ENCODE results near the gene C2. TPM values are rescaled to one million over a fixed set of nuclear protein-coding genes. Genes with fewer than 3 reads are reported as not detected.
"Not testable (repeated sequence)": the region's sequence is repeated elsewhere in the genome, so short reads cannot be mapped to it uniquely, and the experiment has no call there.

Gene C2
- total and polyA plus RNA-seq, 3 experiments from 2014 or later, result 0.70 to 0.73 TPM; not detected in 1

DNA sequence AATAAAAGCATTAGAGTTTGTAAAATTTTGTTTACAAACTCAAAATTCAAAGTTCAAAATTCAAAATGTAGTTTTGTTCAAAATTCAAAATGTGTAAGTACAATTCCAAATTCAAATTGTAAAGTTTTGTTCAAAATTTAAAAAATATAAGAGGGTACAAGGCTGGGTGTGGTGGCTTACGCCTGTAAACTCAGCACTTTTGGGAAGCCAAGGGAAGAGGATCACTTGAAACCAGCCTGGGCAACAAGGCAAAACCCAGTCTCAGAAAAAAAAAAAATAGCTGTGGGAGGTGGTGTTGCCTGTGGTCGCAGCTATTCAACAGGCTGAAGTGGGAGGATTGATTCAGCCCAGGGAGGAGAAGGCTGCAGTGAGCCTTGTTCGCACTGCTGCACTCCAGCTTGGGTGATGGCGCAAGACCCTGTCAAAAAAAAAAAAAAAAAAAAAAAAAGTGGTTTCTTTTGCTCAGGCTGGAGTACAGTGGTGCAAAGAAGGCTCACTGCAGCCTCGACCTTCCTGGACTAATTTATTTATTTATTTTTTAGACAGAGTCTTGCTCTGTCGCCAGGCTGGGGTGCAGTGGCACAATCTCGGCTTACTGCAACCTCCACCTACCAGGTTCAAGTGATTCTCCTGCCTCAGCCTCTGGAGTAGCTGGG, 20.2 kb upstream of the C2 start:
- Histone ChIP-seq H3K27me3 (ENCODE audit: insufficient read depth, low read length, poor library complexity, severe bottlenecking) (no peaks in the 10 kb centered on the region), H3K9me3 (ENCODE audit: low read length) (no peaks in the 10 kb centered on the region), H3K4me3 (ENCODE audit: low read length) (no peak overlapping the region), H3K27ac (ENCODE audit: low read depth, low read length) (no peak overlapping the region), H3K4me1 (ENCODE audit: insufficient read depth, low read length) (peaks cover 7% of the 10 kb centered on the region), H3K36me3 (ENCODE audit: insufficient read depth, low read length) (no peaks in the 10 kb centered on the region)
- Mint-ChIP-seq H3K27me3 (peaks cover 4 to 20% of the 10 kb centered on the region in 2 donors), H3K4me1 (peaks cover 9 to 10% (median 10%) of the 10 kb centered on the region in 3 donors), H3K36me3 (no peaks in the 10 kb centered on the region), H3K4me3 (no peak overlapping the region), H3K27ac (no peak overlapping the region), H3K9me3 (no peaks in the 10 kb centered on the region)
- no peak for DNase-seq
- CTCF ChIA-PET, result interaction anchor here (0.7 to 1.5 kb wide), 3 partner anchors 11 to 698 kb away, joined by 3 to 4 read pairs (median 3); no protein-coding TSS in a partner anchor
- POLR2A ChIA-PET, result interaction anchor here (0.6 to 0.7 kb wide), 3 partner anchors 12 to 634 kb away, joined by 3 read pairs; no protein-coding TSS in a partner anchor

DNA sequence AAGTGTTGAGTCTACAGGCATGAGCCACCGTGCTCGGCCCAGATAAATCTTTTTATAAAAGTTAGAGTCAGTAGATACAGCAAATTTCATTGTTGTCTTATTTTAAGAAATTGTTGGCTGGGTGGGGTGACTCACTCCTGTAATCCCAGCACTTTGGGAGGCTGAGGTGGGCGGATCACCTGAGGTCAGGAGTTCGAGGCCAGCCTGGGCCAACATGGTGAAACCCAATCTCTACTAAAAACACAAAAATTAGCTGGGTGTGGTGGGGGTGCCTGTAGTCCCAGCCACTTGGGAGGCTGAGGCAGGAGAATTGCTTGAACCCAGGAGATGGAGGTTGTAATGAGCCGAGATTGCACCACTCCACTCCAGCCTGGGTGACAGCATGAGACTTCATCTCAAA, 19.3 kb upstream of the C2 start:
- POLR2A ChIA-PET; H3K4me3 ChIP-seq (ENCODE audit: low read length); H3K9me3 ChIP-seq (ENCODE audit: low read length); H3K36me3 ChIP-seq (ENCODE audit: insufficient read depth, low read length); DNase-seq; H3K36me3 Mint-ChIP-seq; H3K27ac ChIP-seq (ENCODE audit: low read depth, low read length); H3K4me1 Mint-ChIP-seq; H3K4me3 Mint-ChIP-seq; H3K27me3 ChIP-seq (ENCODE audit: insufficient read depth, low read length, poor library complexity, severe bottlenecking); H3K4me1 ChIP-seq (ENCODE audit: insufficient read depth, low read length); H3K9me3 Mint-ChIP-seq: not testable (repeated sequence)
- CTCF ChIA-PET, result interaction anchor here (0.8 to 1.5 kb wide), 3 partner anchors 10 to 46 kb away, joined by 3 to 4 read pairs (median 3); no protein-coding TSS in a partner anchor
- Mint-ChIP-seq H3K27ac (peak overlapping the region in 1 of 8 donors; percentile 33), H3K27me3 (peaks cover 4 to 22% of the 10 kb centered on the region in 2 donors)

DNA sequence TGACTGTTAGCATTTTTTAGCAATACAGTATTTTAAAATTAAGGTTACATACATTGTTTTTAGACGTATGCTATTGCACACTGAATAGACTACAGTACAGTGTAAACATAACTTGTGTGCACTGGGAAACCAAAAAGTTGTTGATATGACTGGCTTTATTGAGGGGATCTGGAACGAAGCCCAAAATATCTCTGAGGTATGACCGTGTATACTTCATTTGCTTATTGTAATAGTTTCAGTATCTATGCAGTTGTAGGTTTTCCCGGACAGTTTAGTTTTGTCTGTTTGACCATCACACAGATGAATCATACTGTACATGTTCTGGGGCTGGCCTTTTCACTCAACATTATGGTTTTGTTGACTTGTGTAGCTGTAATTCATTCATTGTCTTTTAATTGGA, 18.7 kb upstream of the C2 start:
- Histone ChIP-seq H3K27me3 (ENCODE audit: insufficient read depth, low read length, poor library complexity, severe bottlenecking) (no peaks in the 10 kb centered on the region), H3K9me3 (ENCODE audit: low read length) (no peaks in the 10 kb centered on the region), H3K36me3 (ENCODE audit: insufficient read depth, low read length) (no peaks in the 10 kb centered on the region), H3K27ac (ENCODE audit: low read depth, low read length) (no peak overlapping the region), H3K4me3 (ENCODE audit: low read length) (no peak overlapping the region), H3K4me1 (ENCODE audit: insufficient read depth, low read length) (no peaks in the 10 kb centered on the region)
- Mint-ChIP-seq H3K36me3 (no peaks in the 10 kb centered on the region), H3K27ac (peak overlapping the region in 1 of 8 donors; percentile 33), H3K4me1 (peaks cover 0 to under 1% (median 0%) of the 10 kb centered on the region in 3 donors), H3K4me3 (no peak overlapping the region), H3K27me3 (peaks cover 6 to 22% of the 10 kb centered on the region in 2 donors), H3K9me3 (no peaks in the 10 kb centered on the region)
- ChIA-PET CTCF (interaction anchor here (0.7 to 1.5 kb wide), 2 partner anchors 20 to 43 kb away, joined by 3 to 4 read pairs; no protein-coding TSS in a partner anchor), POLR2A (no interaction called here)
- no peak for DNase-seq

DNA sequence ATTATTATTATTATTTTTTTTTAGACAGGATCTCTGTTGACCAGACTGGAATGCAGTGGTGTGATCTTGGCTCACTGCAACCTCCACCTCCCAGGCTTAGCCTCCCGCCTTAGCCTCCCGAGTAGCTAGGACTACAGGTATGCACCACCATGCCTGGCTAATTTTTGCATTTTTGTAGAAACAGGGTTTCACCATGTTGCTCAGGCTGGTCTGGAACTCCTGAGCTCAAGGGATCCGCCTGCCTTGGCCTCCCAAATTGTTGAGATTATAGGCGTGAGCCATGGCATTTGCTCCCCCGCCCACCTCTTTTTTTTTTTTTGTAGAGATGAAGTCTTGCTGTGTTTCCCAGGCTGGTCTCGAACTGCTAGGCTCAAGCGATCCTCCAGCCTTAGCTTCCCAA, 18.2 kb upstream of the C2 start:
- H3K27me3 ChIP-seq (ENCODE audit: insufficient read depth, low read length, poor library complexity, severe bottlenecking); H3K36me3 Mint-ChIP-seq; H3K9me3 Mint-ChIP-seq; DNase-seq; H3K27ac ChIP-seq (ENCODE audit: low read depth, low read length); H3K36me3 ChIP-seq (ENCODE audit: insufficient read depth, low read length); H3K9me3 ChIP-seq (ENCODE audit: low read length); H3K4me3 Mint-ChIP-seq; H3K4me1 Mint-ChIP-seq; H3K4me3 ChIP-seq (ENCODE audit: low read length); H3K27ac Mint-ChIP-seq; H3K4me1 ChIP-seq (ENCODE audit: insufficient read depth, low read length): not testable (repeated sequence)
- peaks cover 7 to 22% of the 10 kb centered on the region in 2 donors for H3K27me3 Mint-ChIP-seq
- ChIA-PET CTCF (interaction anchor here (0.7 kb wide), 1 partner anchor 21 kb away, joined by 3 read pairs; no protein-coding TSS in a partner anchor), POLR2A (interaction anchor here (0.6 to 0.7 kb wide), 2 partner anchors 56 to 446 kb away, joined by 3 to 4 read pairs; no protein-coding TSS in a partner anchor)

DNA sequence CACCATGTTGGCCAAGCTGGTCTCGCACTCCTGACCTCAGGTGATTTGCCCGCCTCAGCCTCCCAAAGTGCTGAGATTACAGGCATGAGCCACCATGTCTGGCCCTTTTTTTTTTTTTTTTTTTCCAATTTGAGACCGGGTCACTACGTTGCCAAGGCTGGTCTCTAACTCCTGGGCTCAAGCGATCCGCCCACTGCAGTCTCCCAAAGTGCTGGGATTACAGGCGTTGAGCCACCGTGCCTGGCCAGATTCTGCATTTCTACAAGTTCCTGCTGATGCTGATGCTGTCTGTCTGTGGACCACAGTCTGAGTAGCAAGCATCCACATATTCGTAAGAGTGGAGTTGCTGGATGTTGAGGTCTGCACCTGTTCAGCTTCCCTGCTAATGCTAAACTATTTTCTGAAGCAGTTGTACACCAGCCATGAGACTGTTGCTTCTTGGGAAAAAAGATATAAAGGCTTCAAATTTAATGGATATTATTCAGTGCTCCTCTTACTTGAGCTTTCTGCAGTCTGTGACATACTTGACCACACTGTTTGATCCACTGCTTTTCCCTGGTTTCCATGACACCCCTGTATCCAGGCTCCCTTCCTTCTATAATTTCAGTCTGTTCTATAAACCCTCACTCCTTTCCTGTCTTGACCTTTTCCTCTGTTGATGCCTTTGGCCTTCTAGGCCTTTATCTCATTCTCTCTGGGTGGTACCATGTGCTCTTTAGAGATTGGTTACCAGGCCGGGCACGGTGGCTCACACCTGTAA, 15.5 kb upstream of the C2 start:
- Mint-ChIP-seq H3K9me3 (no peaks in the 10 kb centered on the region), H3K4me1 (no peaks in the 10 kb centered on the region), H3K4me3 (no peak overlapping the region), H3K27me3 (peaks cover 7 to 31% of the 10 kb centered on the region in 2 donors), H3K27ac (no peak overlapping the region), H3K36me3 (no peaks in the 10 kb centered on the region)
- ChIA-PET POLR2A (interaction anchor here (0.7 kb wide), 1 partner anchor 491 kb away, joined by 4 read pairs; no protein-coding TSS in a partner anchor), CTCF (no interaction called here)
- no peaks in the 10 kb centered on the region for H3K27me3 ChIP-seq (ENCODE audit: insufficient read depth, low read length, poor library complexity, severe bottlenecking)
- no peak for DNase-seq
- H3K36me3 ChIP-seq (ENCODE audit: insufficient read depth, low read length), result no peaks in the 10 kb centered on the region
- no peak overlapping the region for H3K4me3 ChIP-seq (ENCODE audit: low read length)
- no peak overlapping the region for H3K27ac ChIP-seq (ENCODE audit: low read depth, low read length)
- H3K4me1 ChIP-seq (ENCODE audit: insufficient read depth, low read length), result no peaks in the 10 kb centered on the region
- no peaks in the 10 kb centered on the region for H3K9me3 ChIP-seq (ENCODE audit: low read length)

DNA sequence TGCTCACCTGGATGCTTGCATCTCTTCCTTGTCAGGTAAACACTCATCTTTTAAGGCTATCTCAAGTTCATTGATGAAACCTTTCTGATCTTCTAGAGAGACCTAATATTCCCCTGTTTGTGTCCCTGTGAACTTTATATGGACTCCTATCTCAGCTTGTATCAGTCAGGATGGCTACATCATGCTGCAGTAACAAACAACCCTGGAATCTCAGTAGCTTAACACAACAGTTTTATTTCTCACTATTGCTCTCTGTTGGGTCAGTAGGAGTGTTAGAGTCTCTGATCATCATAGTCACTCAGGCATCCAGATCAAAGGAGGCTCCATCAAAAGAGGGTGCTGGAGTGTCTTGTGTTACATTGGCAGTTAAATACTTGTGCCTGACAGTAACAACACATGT, 12.2 kb upstream of the C2 start:
- Mint-ChIP-seq H3K4me1 (no peaks in the 10 kb centered on the region), H3K27ac (peak overlapping the region in 1 of 8 donors; percentile 13)
- CTCF ChIA-PET, result no interaction called here

DNA sequence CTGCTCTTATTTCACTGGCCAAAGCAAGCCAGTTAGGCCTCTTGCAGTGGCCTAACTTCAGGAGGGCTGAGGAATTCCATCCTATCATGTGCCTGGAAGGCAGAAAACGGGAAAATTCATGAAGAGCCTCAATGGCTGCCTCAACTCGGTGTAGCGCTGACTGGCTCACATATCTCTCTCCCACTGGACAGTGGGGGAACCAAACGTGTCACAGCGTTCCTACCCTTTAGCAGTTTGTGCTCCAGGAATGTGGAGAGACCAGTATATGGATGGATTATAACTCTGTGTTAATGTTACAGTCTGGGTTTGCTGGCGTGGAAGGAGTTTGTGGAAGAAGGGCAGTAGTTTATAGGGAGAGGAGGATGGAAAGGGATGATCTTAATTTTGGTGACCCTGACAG, 11.8 kb upstream of the C2 start:
- H3K27ac Mint-ChIP-seq, result no peak overlapping the region
- Histone ChIP-seq H3K27ac (ENCODE audit: low read depth, low read length) (no peak overlapping the region), H3K27me3 (ENCODE audit: insufficient read depth, low read length, poor library complexity, severe bottlenecking) (no peaks in the 10 kb centered on the region), H3K4me1 (ENCODE audit: insufficient read depth, low read length) (no peaks in the 10 kb centered on the region), H3K9me3 (ENCODE audit: low read length) (no peaks in the 10 kb centered on the region), H3K4me3 (ENCODE audit: low read length) (no peak overlapping the region), H3K36me3 (ENCODE audit: insufficient read depth, low read length) (no peaks in the 10 kb centered on the region)
- H3K4me3 Mint-ChIP-seq, result no peak overlapping the region
- DNase-seq, result no peak
- peaks cover 7 to 20% of the 10 kb centered on the region in 2 donors for H3K27me3 Mint-ChIP-seq
- H3K9me3 Mint-ChIP-seq, result no peaks in the 10 kb centered on the region
- CTCF ChIA-PET, result no interaction called here
- POLR2A ChIA-PET, result no interaction called here
- no peaks in the 10 kb centered on the region for H3K36me3 Mint-ChIP-seq
- no peaks in the 10 kb centered on the region for H3K4me1 Mint-ChIP-seq

More for the DNA sequence above, 12.2 kb upstream of the C2 start:
- Mint-ChIP-seq H3K36me3 (no peaks in the 10 kb centered on the region), H3K4me3 (no peak overlapping the region), H3K9me3 (no peaks in the 10 kb centered on the region), H3K27me3 (peaks cover 7 to 21% of the 10 kb centered on the region in 2 donors)
- Histone ChIP-seq H3K27me3 (ENCODE audit: insufficient read depth, low read length, poor library complexity, severe bottlenecking) (no peaks in the 10 kb centered on the region), H3K4me3 (ENCODE audit: low read length) (no peak overlapping the region), H3K36me3 (ENCODE audit: insufficient read depth, low read length) (no peaks in the 10 kb centered on the region), H3K27ac (ENCODE audit: low read depth, low read length) (no peak overlapping the region), H3K4me1 (ENCODE audit: insufficient read depth, low read length) (no peaks in the 10 kb centered on the region), H3K9me3 (ENCODE audit: low read length) (no peaks in the 10 kb centered on the region)
- no peak for DNase-seq
- POLR2A ChIA-PET, result no interaction called here

DNA sequence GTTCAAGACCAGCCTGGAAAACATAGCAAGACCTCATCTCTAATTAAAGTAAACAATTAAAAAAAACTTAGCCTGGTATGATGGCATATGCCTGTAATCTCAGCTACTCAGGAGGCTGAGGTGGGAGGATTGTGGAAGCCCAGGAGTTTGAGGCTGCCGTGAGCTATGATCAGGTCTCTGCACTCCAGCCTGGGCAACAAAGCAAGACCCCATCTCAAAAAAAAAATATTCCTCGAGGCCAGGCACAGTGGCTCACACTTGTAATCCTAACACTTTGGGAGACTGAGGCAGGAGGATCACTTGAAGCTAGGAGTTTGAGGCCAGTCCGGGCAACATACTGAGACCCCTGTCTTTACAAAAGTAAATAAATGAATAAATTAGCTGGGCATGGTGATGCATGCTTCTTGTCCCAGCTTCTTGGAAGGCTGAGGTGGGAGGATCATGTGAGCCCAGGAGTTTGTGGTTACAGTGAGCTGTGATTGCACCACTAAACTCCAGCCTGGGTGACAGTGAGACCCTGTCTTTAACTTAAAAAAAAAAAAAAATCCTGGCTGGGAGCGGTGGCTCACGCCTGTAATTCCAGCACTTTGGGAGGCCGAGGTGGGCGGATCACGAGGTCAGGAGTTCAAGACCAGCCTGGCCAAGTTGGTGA, 9.3 kb upstream of the C2 start:
- H3K4me3 Mint-ChIP-seq, result no peak overlapping the region
- no peaks in the 10 kb centered on the region for H3K9me3 Mint-ChIP-seq
- POLR2A ChIA-PET, result no interaction called here

More for the DNA sequence above, 9.3 kb upstream of the C2 start:
- DNase-seq, result no peak
- H3K9me3 ChIP-seq (ENCODE audit: low read length), result no peaks in the 10 kb centered on the region
- H3K36me3 ChIP-seq (ENCODE audit: insufficient read depth, low read length), result no peaks in the 10 kb centered on the region
- Mint-ChIP-seq H3K27me3 (peaks cover 2 to 14% of the 10 kb centered on the region in 2 donors), H3K4me1 (no peaks in the 10 kb centered on the region), H3K36me3 (no peaks in the 10 kb centered on the region), H3K27ac (no peak overlapping the region)
- CTCF ChIA-PET, result interaction anchor here (1.1 kb wide), 1 partner anchor 11 kb away, joined by 3 read pairs; no protein-coding TSS in a partner anchor
- no peaks in the 10 kb centered on the region for H3K27me3 ChIP-seq (ENCODE audit: insufficient read depth, low read length, poor library complexity, severe bottlenecking)
- no peak overlapping the region for H3K4me3 ChIP-seq (ENCODE audit: low read length)
- H3K27ac ChIP-seq (ENCODE audit: low read depth, low read length), result no peak overlapping the region
- no peaks in the 10 kb centered on the region for H3K4me1 ChIP-seq (ENCODE audit: insufficient read depth, low read length)
